Hindlimb muscle (tissue), 1 donor: ENCODE results near the gene CCL26. TPM values are rescaled to one million over a fixed set of nuclear protein-coding genes. Genes with fewer than 3 reads are reported as not detected.
"Not testable (repeated sequence)": the region's sequence is repeated elsewhere in the genome, so short reads cannot be mapped to it uniquely, and the experiment has no call there.

ENCODE experiments used
- DNase-seq: peaks from one replicate; pipeline ENCODE4 v3.0.0-alpha.2; 2013
- polyA plus RNA-seq: library from polyadenylated mRNA; unstranded; fragments of 120-200 nt; gene quantifications from one replicate; pipeline ENCODE4 v1.2.1, GENCODE V29; 2013; ENCODE audit not compliant: insufficient read length

CCL26 gene
- polyA plus RNA-seq, 1 donor = 1.6 TPM

DNA sequence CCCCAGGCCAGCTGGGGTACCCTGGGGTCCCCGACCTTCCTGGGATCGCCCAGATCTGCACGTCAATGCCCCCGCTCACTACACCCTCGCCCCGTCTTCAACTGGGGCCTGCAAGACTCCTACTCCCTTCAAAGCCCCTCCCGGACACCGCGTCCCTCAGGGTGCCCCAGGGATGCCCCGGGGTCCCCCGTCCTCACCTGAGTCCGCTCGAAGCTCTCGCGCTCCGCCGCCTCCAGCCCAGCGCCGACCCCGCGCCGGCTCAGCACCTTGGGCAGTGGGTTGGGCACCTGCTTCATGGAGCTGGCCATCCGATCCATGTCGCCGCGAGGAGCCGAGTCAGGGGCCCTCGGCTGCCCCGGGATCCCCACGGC is 33.4 kb downstream of the CCL26 start, which contains the start of gene HIP1:
Gene HIP1 (minus strand): TSS at position 338 of the 371 bp plus-strand sequence. CDS start 21 bp downstream, at position 317.
- no peak for DNase-seq

DNA sequence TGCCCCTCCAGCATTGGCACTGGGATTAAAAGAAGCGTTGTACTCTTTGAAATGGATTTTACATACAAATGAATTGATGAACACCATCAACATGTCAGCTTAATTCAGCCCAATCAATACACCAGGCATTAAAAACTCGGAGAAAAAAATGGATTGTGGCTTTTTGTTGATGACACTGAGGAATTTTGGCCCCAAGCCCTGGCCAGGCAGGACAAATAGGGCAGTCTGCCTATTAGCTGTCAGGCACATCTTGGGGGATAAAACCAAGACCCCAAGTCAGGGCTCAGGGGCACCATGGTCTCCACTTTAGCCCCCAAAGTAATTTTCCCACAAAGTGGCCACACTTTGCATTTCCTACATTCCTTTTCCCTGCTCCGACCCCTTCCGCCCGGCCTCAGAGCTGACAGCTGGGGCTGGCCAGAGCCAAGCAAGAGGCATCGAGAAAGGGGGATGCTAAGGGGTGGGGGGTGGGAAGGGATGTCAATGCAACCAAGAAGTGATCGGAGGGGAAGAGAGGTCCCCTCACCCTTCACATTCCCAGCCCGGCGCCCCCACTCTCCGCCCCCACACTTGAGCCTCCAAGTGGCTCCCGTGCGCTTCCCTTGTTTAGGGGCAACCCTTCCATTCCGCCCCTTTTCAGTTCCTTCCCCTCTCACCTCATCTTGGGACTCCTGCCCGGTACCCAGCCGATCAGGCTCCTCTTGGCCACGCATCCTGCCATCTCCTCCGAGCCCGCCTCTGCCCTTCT is 34.0 kb downstream of the CCL26 start:
- no peak for DNase-seq

DNA sequence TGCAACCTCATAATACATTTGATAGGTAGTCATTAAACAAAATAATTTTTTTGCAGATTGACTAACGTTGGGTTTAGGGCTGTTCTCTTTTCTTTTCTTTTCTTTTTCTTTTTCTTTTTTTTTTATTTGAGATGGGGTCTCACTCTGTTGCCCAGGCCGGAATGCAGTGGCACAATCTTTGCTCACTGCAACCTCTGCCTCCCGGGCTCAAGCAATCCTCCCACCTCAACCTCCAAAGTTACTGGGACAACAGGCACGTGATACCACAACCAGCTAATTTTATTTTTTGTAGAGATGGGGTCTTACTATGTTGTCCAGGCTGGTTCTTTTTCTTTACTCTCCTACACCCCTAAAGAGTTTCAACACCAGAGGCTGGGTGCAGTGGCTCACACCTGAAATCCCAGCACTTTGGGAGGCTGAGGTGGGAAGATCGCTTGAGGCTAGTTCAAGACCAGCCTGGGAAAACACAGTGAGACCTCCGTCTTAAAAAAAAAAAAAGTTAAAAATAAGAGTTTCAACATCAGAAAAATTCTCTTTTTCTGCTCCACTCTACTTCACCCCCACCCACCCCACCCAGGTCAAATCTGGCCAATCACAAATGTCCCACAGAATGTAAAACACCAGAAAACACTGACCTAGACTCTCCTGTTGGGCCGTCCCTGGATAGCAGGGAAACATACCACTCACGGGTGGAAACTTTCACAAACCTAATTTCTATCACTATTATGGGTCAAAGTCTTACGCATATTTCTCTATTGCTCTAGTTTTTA is 36.2 kb downstream of the CCL26 start:
- DNase-seq = no peak

DNA sequence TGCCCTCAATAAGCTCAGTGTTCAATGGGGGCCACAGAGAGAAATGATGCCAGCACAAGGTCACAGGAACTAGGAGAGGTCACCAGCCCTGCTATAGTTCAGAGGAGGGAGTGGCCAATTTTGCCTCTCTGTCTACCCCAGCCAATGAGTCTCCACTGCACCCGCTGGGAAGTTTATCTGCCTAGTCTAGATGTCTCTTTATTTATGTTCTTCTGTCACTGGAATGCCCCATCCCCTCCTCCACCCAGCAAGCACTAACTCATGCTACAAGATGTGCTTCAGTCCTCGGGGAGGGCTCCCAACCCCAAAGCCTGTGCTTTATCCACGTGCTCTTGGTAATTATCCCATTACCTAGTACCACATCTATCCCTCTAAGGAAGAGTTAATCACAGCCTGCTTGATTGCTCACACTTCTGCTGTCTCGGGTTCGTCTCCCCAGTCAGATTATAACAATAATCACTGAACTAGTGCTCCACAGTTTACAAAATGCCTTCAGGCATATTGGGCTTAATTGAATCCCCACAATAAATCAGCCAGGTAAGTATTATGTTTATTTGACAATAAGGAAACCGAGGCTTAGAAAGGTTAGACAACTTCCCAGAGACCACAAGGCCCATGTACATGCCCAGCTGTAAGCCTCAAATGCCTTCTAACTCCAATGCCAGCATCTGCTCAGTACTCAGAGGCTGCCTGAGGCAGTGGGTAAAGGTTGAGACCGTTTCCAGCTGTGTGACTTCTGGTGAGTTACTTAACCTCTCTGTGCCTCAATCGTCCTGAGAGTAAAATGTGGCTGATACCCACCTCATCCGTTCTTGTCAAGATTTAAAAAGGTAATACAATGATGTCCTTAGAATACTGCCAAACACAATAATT is 37.2 kb downstream of the CCL26 start:
- DNase-seq = no peak

DNA sequence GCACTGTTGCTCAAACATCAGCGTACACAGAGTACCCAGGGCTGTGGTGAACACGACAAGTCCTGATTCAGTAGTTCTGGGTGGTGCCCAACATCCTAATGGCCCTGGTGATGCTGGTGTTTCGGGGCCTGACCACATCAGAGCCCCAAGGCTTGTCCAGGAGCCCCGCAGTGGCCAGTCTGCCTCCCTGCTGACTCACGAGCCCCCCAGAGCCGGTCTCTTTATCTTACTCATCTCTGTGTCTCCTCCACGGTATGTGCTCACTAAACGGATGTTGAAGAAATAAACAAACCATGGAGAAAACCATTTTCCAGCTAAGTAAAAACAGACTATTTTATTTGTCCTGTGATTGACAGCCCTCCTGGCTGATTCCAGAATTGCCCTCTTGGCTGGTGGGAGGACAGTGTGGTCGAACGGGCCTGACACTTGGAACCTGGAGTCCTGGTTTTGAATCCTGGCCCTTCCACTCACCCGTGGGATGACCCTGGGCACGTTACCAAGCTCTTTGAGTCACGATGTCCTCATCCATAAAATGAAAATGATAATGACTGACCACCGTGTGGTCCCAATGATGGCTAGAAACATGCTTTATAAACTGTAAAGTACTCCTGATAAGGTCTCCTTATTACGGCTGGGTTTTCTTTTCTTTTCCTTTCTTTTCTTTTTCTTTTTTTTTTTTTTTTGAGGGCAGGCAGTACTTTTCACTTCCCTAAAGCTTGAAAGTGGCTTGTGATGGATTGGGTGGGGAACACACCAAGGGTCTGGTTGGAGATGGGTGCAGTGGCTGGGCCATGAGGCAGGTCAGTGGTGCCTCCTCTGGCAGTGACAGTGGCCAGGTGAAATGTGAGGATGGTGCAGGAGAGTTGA is 39.0 kb downstream of the CCL26 start:
- DNase-seq = no peak

DNA sequence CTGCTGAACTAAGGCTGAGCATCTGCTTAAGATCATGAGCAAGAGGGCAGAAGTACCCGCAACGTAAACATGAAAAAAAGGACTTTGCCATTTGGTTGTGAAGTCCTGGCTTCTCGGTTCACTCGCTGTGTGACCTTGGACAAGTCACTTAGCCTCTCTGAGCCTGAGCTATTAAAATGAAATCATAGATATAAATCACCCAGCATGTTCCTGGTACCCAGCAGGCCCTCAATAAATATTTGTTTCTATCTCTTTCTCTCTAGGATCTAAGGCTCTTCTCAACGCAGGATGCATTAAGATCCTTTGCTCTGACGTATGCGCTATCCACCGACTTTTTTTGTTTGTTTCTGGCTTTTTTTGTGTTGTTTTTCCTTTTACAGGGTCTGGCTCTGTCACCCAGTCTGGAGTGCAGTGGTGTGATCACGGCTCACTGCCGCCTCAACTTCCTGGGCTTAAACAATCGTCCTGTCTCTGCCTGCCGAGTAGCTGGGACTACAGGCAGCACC is 39.9 kb downstream of the CCL26 start:
- DNase-seq = no peak

DNA sequence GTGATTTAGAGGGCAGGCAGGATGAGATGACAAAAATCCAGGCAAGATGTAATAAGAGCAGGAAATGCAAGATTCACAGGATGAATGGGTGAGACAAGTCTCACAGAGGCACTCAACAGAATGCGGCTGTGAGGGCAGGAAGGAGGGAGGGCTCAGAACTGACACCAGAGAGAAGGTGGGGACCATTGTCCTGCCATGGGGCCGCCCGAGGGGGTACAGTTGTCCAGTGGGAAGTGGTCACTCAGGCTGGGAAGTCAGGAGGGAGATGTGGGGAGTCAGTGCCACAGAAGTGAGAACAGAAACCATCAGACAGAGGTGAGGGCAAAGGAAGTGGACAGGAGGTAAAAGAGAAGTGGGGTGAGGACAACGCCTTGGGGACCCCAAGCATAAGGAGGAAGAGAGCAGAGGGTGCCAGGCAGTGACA is 42.1 kb downstream of the CCL26 start:
- no peak for DNase-seq

DNA sequence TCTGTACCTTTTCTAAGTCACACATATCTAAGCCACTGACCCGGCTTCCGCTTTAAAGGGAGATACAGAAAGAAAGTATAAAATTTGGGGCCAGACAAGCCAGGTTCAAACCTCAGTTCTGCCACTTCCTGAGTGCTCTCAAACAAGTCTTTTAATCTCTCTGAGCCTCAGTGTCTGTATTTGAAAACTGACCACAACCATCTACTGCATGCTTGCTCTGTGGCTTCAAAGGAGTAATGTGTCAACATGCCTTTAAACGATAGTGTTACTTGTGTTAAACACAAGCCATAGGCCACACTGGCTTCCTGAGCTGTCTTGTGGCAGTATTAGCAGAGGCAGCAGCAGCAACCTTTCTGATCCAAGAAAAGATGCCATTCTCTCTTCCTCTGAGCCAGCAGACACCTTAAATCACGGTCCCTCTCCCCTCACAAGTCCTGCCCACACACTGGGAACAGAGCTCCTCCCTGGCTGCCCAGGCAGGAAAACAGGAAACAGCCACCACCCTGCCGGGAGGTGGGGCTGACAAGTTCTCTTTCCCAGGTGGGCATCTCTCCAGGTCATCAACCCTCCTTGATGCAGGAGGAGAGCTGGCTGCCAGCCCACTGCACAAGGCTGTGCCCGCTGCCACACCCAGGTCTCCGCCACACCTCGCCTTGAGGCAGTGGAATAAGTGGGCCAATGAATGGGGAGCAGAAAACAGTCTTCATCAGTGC is 44.0 kb downstream of the CCL26 start:
- no peak for DNase-seq

DNA sequence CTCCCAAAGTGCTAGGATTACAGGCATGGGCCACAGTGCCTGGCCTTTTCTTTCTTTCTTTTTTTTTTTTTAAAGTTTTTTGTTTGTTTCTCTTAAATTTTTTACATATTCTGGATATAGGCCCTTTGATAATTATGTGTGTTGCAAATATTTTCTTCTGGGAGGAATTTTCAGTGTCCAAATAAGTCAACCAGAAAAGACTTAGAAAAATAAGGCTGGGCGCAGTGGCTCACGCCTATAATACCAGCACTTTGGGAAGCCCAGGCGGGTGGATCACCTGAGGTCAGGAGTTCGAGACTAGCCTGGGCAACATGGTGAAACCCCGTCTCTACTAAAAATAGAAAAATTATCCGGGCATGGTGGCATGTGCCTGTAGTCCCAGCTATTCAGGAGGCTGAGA is 44.7 kb downstream of the CCL26 start:
- DNase-seq = not testable (repeated sequence)

DNA sequence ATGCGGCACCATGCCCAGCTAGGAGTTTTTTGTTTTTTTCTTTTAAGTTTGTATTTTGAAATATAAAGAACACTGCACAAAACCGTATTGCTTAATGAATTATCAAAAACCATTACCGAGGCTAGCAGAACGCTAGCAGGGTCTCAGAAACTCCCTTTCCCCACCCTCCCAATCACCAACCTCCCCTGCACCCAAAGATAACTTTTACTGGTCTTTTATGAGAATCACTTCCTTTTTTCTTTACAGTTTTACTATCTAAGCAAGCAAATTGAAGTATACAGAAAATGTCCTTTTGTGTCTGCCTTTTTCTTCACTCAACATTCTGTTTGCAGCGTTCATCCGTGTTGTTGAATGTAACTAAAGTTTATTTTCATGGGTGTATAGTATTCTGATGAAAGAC is 46.7 kb downstream of the CCL26 start:
- DNase-seq = no peak

DNA sequence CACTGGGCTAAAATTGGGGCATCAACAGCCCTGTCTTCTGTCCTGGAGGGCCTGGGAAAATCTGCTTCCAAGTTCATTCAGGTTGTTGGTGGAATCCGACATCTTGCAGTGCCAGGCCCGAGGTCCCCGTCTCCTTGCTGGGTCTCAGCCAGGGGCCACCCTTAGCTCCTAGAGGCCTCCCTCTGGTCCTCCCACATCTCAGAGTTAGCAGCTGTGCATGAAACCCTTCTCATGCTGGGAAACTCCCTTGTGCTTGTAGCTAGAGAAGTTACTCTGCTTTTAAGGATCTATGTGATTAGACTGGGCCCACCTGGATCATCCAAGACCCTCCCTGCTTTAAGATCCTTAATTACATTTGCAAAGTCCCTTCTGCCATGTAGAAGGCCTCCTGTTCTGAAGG is 48.6 kb downstream of the CCL26 start:
- no peak for DNase-seq

DNA sequence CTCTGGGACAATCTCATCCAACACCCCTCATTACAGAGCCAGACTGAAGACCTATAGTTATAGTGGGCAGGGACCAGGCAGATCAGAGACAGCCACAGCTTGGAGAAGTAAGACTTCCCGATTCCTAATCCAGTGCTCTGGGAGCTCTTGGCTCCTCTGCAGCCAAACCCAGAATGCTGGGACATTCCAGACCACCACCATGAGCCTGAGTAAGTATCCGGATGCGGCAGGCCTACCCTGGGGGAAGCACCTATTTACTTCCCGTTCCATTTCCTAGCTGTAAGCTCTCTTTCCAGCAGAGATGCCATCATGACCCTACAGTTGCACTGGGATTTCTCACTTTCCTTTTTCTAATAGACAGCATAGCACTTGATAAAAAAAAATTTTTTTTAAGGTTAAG is 49.6 kb downstream of the CCL26 start:
- DNase-seq = no peak

DNA sequence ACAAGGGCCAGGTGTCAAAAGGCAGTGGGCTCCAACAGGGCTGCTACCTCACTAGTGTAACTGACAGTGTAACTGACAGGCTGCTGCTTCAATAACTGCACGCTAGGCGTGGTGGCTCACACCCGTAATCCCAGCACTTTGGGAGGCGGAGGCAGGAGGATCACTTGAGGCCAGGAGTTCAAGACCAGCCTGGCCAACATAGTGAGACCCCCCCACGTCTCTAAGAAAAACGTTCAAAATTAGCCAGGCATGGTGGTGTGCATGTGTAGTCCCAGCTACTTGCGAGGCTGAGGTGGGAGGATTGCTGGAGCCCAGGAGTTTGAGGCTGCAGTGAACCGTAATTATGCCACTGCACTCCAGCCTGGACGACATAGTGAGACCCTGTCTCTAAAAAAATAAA is 50.1 kb downstream of the CCL26 start:
- not testable (repeated sequence) for DNase-seq

DNA sequence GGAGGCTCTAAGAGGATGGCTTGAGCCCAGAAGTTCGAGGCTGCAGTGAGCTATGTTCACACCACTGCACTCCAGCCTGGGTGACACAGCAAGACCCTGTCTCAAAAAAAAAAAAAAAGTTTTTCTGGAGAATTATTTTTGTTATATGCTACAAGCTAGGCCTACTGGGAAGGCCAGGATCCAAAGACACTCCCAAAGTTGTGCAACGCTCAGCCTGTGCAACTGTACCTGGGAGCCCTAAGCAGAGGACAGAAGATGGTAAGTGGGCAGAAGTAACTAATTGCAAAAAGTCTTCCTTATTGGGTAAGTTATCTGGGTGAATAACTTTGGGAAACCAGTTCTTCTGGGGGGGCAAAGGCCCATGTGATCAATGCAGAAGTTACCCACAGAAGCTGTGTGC is 50.6 kb downstream of the CCL26 start:
- DNase-seq = no peak

DNA sequence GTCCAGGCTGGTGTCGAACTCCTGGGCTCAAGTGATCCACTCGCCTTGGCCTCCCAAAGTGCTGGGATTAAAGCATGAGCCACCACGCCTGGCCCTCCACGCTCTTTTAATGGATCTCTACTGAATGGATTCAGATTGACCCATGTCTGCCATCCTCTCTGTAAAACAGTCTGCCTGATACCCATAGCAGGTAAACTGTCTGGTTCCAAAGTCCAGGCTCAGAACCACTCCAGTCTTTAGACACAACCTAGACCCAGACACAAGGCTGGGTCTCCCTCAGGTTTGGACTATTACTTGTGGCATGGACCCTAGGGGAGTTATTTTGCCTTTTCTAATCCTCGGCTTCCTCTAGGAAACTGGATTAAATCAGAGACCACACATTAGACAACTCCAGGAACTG is 52.4 kb downstream of the CCL26 start:
- no peak for DNase-seq

Other genes starting within 250 kb of the CCL26 start
- gene HIP1, start 33.3 kb downstream of the CCL26 start, polyA plus RNA-seq = 25.2 TPM
- gene CCL24, start 41.6 kb upstream of the CCL26 start, polyA plus RNA-seq = not detected
- gene RHBDD2, start 106.8 kb upstream of the CCL26 start, polyA plus RNA-seq = 20.7 TPM
- gene POR, start 142.9 kb upstream of the CCL26 start, polyA plus RNA-seq = 40.5 TPM
- gene TMEM120A, start 222.4 kb upstream of the CCL26 start, polyA plus RNA-seq = 46.9 TPM